HEK293 (cell line): ENCODE measurements around the gene CNGB1.

Experiments
- CTCF ChIA-PET: fragments of 350-600 bp; formaldehyde crosslinking; extraction: SDS; loops from one replicate; lab custom pipeline; 2021; ENCODE audit warnings: antibody characterized with exemption; lab: Yijun Ruan, JAX
- POLR2A ChIA-PET: fragments of 300-600 bp; formaldehyde crosslinking; extraction: SDS; loops from one replicate; lab custom pipeline; 2020; ENCODE audit warnings: antibody characterized with exemption, inconsistent platforms; lab: Yijun Ruan, JAX
- H3K27ac ChIP-seq: fragments of 200-500 bp; sonication (Bioruptor generic); 2 replicates; pipeline ENCODE4 v1.5.1; 2014; ENCODE audit warnings: low read depth, low read length, control low read depth, inconsistent platforms; ENCODE audit errors: extremely low read depth
- H3K36me3 ChIP-seq, 2 experiments: fragments of 200-500 bp in 1 of 2; sonication (Bioruptor generic) in 1 of 2; 1 replicate in 1 of 2; 2 replicates in 1 of 2; pipeline ENCODE4 v1.5.1; 2014 to 2017; ENCODE audit warnings: inconsistent platforms in 2 of 2, low read length in 2 of 2; ENCODE audit not compliant: control insufficient read depth in 2 of 2, insufficient read depth in 1 of 2
- H3K4me1 ChIP-seq: fragments of 200-500 bp; sonication (Bioruptor generic); 2 replicates; pipeline ENCODE4 v1.5.1; 2014; ENCODE audit warnings: mild to moderate bottlenecking, low read length, inconsistent platforms; ENCODE audit not compliant: control insufficient read depth, insufficient read depth
- H3K4me3 ChIP-seq: 2 replicates; pipeline ENCODE4 v1.5.1; 2011; ENCODE audit warnings: low read depth, mild to moderate bottlenecking, control low read depth, low read length, moderate library complexity
- H3K9me3 ChIP-seq: fragments of 200-500 bp; sonication (Bioruptor generic); 2 replicates; pipeline ENCODE4 v1.5.1; 2014; ENCODE audit warnings: low read depth, low read length, inconsistent platforms; ENCODE audit not compliant: control insufficient read depth, insufficient read depth
- AEBP2 ChIP-seq: fragments of 450-650 bp; formaldehyde crosslinking; IDR thresholded peaks from 2 replicates; pipeline ENCODE4 v1.5.1; 2016; ENCODE audit warnings: missing biosample characterization, missing genetic modification characterization, borderline replicate concordance
- HIC1 ChIP-seq: fragments of 450-650 bp; formaldehyde crosslinking; IDR thresholded peaks from 2 replicates; pipeline ENCODE4 v1.5.1; 2016; ENCODE audit warnings: missing biosample characterization, missing genetic modification characterization
- PRDM2 ChIP-seq: fragments of 450-650 bp; formaldehyde crosslinking; IDR thresholded peaks from 2 replicates; pipeline ENCODE4 v1.5.1; 2016; ENCODE audit warnings: missing biosample characterization, missing genetic modification characterization, borderline replicate concordance
- SCRT1 ChIP-seq: fragments of 450-650 bp; formaldehyde crosslinking; IDR thresholded peaks from 2 replicates; pipeline ENCODE4 v1.5.1; 2016; ENCODE audit warnings: missing biosample characterization, missing genetic modification characterization, borderline replicate concordance
- ZNF121 ChIP-seq: fragments of 450-650 bp; formaldehyde crosslinking; IDR thresholded peaks from 2 replicates; pipeline ENCODE4 v1.5.1; 2016; ENCODE audit warnings: missing biosample characterization, missing genetic modification characterization
- ZNF132 ChIP-seq: fragments of 450-650 bp; formaldehyde crosslinking; IDR thresholded peaks from 2 replicates; pipeline ENCODE4 v1.5.1; 2017; ENCODE audit warnings: missing biosample characterization, missing genetic modification characterization, borderline replicate concordance
- ZNF140 ChIP-seq: fragments of 450-650 bp; formaldehyde crosslinking; IDR thresholded peaks from 2 replicates; pipeline ENCODE4 v1.5.1; 2016; ENCODE audit warnings: missing biosample characterization, missing genetic modification characterization
- ZNF148 ChIP-seq: fragments of 450-650 bp; formaldehyde crosslinking; IDR thresholded peaks from 2 replicates; pipeline ENCODE4 v1.5.0; 2017; ENCODE audit warnings: missing biosample characterization, missing genetic modification characterization, borderline replicate concordance
- ZNF214 ChIP-seq: fragments of 450-650 bp; formaldehyde crosslinking; IDR thresholded peaks from 2 replicates; pipeline ENCODE4 v1.5.1; 2017; ENCODE audit warnings: missing biosample characterization, mild to moderate bottlenecking, missing genetic modification characterization, borderline replicate concordance
- ZNF26 ChIP-seq: fragments of 450-650 bp; formaldehyde crosslinking; IDR thresholded peaks from 2 replicates; pipeline ENCODE4 v1.5.1; 2016; ENCODE audit warnings: missing biosample characterization, missing genetic modification characterization
- ZNF544 ChIP-seq: fragments of 450-650 bp; formaldehyde crosslinking; IDR thresholded peaks from 2 replicates; pipeline ENCODE4 v1.5.0; 2017; ENCODE audit warnings: missing biosample characterization, missing genetic modification characterization
- ZNF624 ChIP-seq: fragments of 450-650 bp; formaldehyde crosslinking; IDR thresholded peaks from 2 replicates; pipeline ENCODE4 v1.5.1; 2017; ENCODE audit warnings: missing biosample characterization, missing genetic modification characterization
- ZNF76 ChIP-seq: fragments of 450-650 bp; formaldehyde crosslinking; IDR thresholded peaks from 2 replicates; pipeline ENCODE4; 2016; ENCODE audit warnings: low read depth, missing biosample characterization, missing genetic modification characterization, borderline replicate concordance

Gene CNGB1

GRCh38 chr16:57871456-57871855 lies 99.5 kb downstream of the CNGB1 start (continued):
- TF ChIP-seq AEBP2 (tag by site-specific recombination) (no peak), ZNF140 (tag by site-specific recombination) (no peak), SCRT1 (no peak), ZNF132 (tag by site-specific recombination) (no peak), ZNF544 (tag by site-specific recombination) (no peak)
- TF ChIP-seq, all 188 proteins: peak for 0

- TF ChIP-seq ZNF121 (tag by site-specific recombination) (peak; percentile 89), ZNF76 (tag by site-specific recombination) (no peak), ZNF148 (tag by site-specific recombination) (no peak)
- TF ChIP-seq, all 188 proteins: peak for 1
- CTCF ChIA-PET, result interaction anchor here (0.7 to 1.2 kb wide), 2 partner anchors 12 to 112 kb away, joined by 3 read pairs; no protein-coding TSS in a partner anchor
- H3K4me1 ChIP-seq, result peaks cover 12% of the 10 kb centered on the region
- no peaks in the 10 kb centered on the region for H3K9me3 ChIP-seq
- no peak overlapping the region for H3K27ac ChIP-seq
- H3K36me3 ChIP-seq, result no peaks in the 10 kb centered on the region
- POLR2A ChIA-PET, result no interaction called here
- H3K4me3 ChIP-seq, result no peak overlapping the region
Measured at GRCh38 chr16:57870753-57871454, 100.0 kb downstream of the CNGB1 start.

- no peak overlapping the region for H3K4me3 ChIP-seq
- H3K36me3 ChIP-seq, result no peaks in the 10 kb centered on the region
- H3K27ac ChIP-seq, result no peak overlapping the region
- ChIA-PET CTCF (interaction anchor here (0.7 kb wide), 1 partner anchor 74 kb away, joined by 3 read pairs; no protein-coding TSS in a partner anchor), POLR2A (no interaction called here)
- H3K9me3 ChIP-seq, result no peaks in the 10 kb centered on the region
- H3K4me1 ChIP-seq, result peaks cover 12% of the 10 kb centered on the region
- TF ChIP-seq HIC1 (no peak), ZNF214 (tag by site-specific recombination) (no peak), PRDM2 (tag by site-specific recombination) (no peak), ZNF624 (tag by site-specific recombination) (no peak), ZNF26 (no peak)
Measured at GRCh38 chr16:57868913-57869520, 101.9 kb downstream of the CNGB1 start.
